Activated naive CD8-positive, alpha-beta T cell treated with anti-CD3 and anti-CD28 coated beads, Interleukin-2, amount 50 U/mL, for 16 hours (primary cell): Measurements from ENCODE around the gene PRSS50.
"Not testable (repeated sequence)": the region's sequence is repeated elsewhere in the genome, so short reads cannot be mapped to it uniquely, and the experiment has no call there.

Experiments
- DNase-seq: peaks from one replicate; pipeline ENCODE4 v3.0.0-alpha.2; 2020; ENCODE audit warnings: low read depth, low spot score

PRSS50 gene

GRCh38 chr3:46708401-46709156 lies 9.1 kb downstream of the PRSS50 start:
- DNase-seq, result no peak

GRCh38 chr3:46707601-46708011 lies 10.1 kb downstream of the PRSS50 start:
- DNase-seq, result no peak

GRCh38 chr3:46706771-46707582 lies 10.7 kb downstream of the PRSS50 start:
- no peak for DNase-seq

- no peak for DNase-seq
These were observed 11.7 kb downstream of the PRSS50 start for GRCh38 chr3:46705751-46706552.

GRCh38 chr3:46705022-46705530 lies 12.6 kb downstream of the PRSS50 start:
- peak; percentile 21 for DNase-seq

- DNase-seq, result not testable (repeated sequence)
These were observed 13.3 kb downstream of the PRSS50 start for GRCh38 chr3:46704346-46704745.

GRCh38 chr3:46703013-46703520 lies 14.6 kb downstream of the PRSS50 start:
- DNase-seq, result no peak

GRCh38 chr3:46702246-46703012 lies 15.2 kb downstream of the PRSS50 start:
- no peak for DNase-seq

GRCh38 chr3:46701181-46701939 lies 16.3 kb downstream of the PRSS50 start, which contains the start of gene TMIE:
TMIE (plus strand) TSS chr3:46701392; CDS start chr3:46701488, 96 bp downstream.
- DNase-seq, result no peak

GRCh38 chr3:46700772-46701171 lies 16.9 kb downstream of the PRSS50 start:
- no peak for DNase-seq

- no peak for DNase-seq
These were observed 17.8 kb downstream of the PRSS50 start for GRCh38 chr3:46699676-46700523.

- DNase-seq, result no peak
These were observed 21.4 kb downstream of the PRSS50 start for GRCh38 chr3:46695962-46696894.

- no peak for DNase-seq
These were observed 22.3 kb downstream of the PRSS50 start for GRCh38 chr3:46695177-46695961.

GRCh38 chr3:46694520-46694919 lies 23.1 kb downstream of the PRSS50 start:
- no peak for DNase-seq

GRCh38 chr3:46693892-46694226 lies 23.8 kb downstream of the PRSS50 start:
- DNase-seq, result no peak

GRCh38 chr3:46693038-46693891 lies 24.4 kb downstream of the PRSS50 start, which contains the start of gene ALS2CL:
ALS2CL (minus strand) TSS chr3:46693679; CDS start chr3:46689440, 4,239 bp downstream.
- peak; percentile 31 for DNase-seq
